Stimulated activated CD4-positive, alpha-beta T cell treated with anti-CD3 and anti-CD28 coated beads, Interleukin-2, amount 100 ng/mL, for 4 hours (primary cell): ENCODE measurements around the gene FRAS1.
"Not testable (repeated sequence)": the region's sequence is repeated elsewhere in the genome, so short reads cannot be mapped to it uniquely, and the experiment has no call there.

Source experiments
- DNase-seq: peaks from one replicate; pipeline ENCODE4 v3.0.0-alpha.2; 2020; ENCODE audit warnings: low read depth

Gene FRAS1

DNA sequence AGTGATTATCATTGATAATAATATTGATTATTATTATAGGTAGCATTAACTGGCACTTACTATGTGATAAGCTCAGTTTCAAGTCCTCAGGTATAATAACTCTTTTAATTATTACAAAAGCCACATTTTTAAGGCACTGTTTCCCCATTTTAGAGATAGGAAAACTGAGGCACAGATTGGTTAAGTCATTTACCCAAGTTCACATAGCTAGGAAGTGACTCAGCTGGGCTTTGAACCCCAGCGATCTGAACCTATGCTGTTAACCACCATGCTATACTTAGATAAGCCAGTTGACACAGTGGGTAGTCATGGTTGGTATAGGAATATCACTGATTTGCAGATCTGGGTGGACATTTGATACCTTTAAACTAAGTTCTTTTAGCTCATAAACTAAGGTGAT, 110.4 kb downstream of the FRAS1 start:
- no peak for DNase-seq

DNA sequence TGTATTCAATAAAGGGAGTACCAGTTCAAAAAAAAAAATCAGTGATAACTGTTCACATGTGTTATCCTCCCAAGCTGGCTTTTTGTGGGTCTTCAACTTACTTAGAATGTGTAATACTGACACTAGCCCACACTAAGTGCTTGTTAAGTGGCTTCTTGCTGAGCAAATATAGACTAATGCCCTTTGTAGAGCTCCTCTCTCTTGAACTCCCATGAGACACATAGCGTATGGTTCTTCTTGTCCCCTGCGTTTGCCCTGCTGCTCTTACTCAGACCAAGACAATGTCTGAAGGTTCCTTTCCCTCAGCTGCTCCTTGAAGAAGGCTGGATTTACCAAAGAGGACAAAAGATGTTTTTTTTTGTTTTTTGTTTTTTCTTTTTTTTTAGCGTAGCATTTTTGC, 110.9 kb downstream of the FRAS1 start:
- DNase-seq: no peak

DNA sequence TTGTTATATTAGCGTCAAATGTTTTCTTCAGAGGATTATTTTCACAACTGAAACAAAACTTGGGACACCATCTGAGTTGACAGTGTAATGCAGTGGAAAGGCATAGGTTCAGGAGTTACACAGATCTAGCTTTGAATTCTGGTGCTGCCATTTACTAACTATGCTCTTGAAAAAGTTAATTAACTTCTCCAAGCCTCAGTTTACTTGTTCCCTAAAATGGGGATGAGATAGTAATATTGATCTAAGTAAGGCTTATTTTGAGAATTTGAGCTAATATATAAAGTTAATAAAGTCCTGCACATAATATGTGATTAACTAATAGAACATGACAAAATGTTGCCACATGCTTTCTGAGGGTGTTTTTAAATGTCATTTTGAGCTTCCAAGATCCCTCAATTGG, 112.6 kb downstream of the FRAS1 start:
- DNase-seq: no peak

DNA sequence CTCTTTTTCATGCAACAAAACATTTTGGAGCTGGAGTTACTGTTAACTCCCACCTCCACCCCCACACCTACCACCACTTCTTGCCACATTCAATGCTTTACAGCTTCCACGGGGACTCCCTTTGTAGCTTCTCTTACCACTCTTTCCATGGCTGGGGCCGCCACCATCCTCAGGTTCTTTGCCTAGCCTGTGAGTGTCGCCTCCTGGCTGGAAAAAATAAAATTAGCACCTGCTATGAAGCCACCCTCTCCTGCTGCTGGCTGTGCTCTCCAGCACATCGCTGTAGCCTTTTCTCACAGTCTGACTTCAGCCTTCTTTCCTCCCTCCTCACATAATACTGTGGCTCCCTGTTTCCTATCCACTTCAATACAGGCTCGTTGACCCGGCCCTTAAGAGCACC, 114.4 kb downstream of the FRAS1 start:
- DNase-seq: no peak

DNA sequence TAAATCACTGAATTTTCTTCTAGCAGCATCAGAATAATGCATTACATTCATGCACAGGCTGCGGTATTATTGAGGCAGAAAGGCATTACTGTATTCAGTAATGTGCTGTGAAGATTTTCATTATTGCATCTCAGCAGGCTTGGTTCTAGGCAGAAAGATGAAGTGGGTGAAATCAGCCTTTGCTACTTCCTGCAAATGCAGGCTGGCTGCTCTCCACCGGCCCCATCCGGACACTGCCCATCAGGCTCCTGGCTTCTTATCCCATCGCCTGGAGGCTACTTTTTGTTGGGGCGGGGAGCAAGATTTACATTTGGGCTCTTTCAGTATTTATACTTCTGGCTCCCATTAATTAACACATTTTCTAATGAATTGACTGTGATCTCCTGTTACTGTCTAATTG, 117.8 kb downstream of the FRAS1 start:
- DNase-seq: no peak

DNA sequence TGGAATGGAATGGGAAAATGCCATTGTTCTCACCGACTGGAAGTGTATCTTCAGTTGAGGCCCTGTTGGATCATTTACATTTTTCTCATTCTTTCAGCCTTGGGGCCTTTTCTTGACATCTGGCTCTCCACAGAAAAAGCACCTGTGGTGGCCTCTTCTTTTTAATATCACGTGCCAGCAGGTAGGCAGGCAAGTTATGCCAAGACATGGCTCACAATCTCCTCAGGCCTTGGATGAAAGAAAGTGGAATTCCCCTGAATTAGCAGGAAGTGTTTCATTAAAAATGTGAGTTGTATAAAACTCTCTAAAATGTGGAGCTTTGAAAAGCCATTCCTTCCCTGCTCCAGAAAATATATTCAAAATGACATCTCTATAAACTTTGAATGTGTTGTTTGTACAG, 122.1 kb downstream of the FRAS1 start:
- no peak for DNase-seq

DNA sequence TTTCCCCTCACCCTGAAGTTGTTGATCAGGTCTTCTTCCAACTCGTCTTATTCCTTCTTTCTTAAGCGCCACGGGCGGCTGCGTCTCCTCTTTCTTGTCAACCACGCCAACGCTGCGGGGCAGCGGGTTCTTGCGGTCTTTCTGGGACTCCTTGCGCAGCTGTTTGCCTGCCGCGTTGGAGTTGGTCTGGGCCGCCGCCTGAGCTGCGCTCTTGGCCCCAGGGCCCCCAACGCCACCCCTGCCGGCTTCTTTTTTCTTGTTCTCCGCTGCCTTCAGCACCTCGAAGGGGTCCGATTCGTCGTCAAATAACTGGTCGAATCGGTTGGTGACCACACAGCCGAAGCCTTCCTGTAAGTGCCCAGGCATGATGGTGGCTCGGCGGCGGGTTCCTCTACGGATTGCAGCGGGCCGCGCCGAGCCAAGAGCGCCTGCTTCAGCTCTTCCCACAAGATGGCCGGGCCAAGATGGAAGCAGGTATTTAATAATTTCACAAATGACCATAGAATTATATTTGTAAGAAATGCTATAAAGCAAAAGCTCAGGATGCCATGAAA, 124.6 kb downstream of the FRAS1 start:
- DNase-seq: not testable (repeated sequence)

DNA sequence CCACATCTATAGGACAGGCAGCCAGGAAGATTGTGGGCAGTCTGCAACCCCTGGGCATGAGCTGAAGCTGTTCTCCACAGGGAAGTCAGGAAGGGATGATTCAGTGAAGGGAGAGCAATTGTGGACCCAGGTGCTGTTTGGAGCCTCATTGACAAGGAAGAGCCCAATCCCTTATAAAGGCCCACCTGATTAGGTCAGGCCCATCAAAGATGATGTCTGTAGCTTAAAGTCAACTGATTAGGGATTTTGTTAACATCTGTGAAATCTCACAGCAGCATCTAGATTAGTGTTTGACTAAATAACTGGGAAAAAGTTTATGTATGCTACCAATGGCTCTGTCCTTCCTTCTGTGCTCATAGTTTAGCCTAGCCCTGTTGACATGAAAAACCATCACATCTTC, 127.5 kb downstream of the FRAS1 start:
- DNase-seq: no peak

DNA sequence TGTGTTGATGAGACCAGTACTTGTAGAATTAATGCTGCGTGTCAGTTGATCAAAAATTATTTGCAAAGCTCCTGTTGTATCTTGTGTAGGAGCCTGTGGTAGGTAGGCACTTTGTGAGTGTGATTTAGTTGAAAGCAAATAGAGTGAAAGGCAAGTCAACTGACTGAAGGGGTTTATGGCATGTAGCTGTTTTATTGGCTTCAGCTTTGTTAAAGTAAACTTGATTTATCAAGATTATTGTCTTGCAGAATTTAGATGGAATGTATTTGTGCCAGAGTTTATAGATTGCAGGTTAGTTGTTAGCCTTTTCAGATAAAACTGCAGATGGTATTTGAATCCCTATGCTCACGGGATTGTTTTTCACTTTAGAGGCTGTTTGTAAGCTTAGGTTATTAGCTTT, 128.0 kb downstream of the FRAS1 start:
- DNase-seq: no peak

DNA sequence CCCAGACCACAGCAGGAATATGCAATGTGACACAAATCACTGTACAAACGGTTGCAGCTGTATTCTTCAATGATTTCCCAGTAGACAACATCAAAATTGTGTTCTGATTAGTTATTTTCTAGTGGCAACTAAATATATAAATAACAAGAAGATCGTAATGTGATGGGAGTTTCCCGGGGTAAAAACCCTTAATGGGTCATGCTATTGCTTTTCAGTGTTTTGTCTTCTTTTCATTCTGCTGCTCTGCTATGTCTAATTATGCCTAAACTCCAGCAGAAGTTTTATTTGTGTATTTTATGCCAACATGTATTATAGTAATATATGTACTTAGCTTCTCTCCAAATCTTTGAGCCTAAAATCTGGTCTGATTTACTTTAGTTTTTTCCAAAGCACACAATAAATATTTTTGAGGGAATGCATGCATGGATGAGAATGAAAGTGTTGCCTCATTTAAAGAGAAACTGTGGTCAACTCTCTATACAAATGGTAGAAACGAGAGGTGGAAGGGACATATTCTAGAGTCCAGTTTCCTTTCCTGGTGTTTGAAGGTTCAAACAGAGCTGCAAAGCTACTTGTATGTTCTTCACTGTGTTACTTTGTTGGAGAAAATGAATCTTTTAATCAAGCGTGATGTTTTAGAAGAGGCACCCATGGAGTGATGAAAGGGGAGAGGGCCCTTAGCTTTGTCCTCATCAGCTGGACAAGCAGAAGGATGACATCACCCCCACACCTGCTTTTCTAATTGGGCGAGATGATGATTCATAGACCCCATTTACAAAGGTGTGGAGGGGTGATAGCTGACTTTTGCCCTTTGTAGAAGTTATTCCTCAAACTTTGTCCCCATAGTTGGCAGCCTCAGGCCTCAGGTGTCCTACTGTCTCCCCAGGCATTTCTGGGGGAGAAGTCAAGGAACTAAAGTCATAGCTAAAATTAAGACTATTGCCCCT, 129.7 kb downstream of the FRAS1 start:
- no peak for DNase-seq

DNA sequence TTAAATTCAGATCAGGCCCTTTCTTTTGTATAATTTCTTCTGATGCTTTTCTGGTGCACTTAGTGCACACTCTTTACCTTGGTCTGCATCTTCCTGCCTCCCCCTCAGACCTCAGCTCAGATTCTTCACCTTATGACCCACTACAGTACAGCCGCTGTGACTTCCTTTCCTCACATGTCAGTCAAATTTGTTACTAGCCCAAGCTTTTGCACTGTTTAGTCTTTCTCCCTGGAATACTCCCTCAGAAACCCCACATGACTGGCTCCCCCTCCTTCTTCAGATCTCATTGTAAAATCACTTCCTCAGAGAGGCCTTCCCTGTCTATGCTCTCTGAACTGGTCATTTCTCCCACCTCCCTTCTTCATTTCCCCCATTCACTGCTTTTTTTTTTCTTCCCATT, 132.9 kb downstream of the FRAS1 start:
- no peak for DNase-seq

DNA sequence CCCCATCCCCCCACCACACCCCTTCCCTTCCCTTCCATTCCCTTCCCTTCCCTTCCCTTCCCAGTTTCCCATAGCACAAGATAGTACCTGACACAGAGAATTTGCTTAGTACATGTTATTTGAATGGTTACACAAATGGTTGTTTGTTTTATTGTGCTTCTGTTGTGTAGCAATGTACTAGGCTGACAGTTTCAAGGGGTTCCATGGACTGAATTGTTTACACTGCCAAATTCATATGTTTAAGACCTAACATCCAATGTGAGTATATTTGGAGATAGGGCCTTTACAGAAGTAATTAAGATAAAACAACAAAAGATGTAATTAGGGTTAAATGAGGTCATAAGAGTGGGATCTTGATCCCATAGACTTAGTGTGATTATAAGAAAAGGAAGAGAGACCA, 133.5 kb downstream of the FRAS1 start:
- DNase-seq: no peak

DNA sequence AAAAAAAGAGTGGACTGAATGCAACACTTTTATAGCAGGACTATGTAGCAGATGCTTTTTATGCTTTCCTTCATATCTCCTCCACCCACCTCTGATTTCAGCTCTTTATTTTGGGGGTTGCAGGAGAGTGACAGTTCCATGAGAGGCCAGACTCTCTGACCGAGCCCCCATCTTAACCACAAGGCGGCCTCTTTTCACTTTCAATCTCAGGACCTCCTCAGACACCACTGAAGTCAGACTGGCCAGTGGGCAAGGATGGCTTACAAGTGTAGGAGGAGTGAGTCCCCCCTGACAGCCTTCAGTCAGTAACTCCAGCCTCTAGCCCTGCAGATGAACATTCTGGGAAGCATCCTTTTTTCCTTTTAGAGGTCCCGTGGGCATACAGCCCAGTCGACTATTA, 140.8 kb downstream of the FRAS1 start:
- no peak for DNase-seq

DNA sequence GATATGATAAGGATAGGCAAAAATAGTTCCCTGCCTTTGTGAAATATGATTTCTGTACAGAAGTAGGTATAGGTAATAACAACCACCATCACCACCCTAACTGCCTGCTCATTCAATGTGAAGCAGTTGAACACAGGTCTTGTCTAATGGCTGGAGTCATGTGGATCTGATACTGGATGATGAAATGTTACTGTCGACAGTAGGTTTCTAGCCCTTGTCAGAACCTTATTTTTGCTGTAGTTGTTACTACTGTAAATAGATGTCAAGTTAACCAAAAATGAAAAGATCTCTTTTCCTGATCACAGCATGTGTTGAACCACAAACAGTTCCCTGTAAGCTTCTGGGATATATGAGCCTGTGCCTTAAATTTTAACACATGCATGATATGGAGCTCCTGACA, 142.9 kb downstream of the FRAS1 start:
- DNase-seq: no peak

DNA sequence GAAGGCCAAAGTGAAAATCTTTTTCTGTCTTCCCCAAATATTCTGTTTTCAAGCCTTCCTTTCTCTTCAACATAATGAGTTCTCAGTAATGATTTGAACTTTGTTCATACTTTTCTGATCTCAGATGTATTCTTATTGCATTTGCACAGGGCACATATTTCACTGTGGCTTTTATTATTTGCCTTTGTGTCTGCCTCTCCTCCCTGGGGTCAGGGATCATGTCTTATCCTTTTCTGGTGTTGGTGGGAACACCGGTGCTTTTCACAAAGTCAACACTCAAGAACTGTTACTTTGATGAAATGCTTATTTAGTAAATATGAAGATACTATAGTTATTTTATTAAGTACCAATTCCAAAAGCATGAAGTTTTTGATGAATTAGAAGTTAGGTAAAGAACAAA, 143.8 kb downstream of the FRAS1 start:
- no peak for DNase-seq

DNA sequence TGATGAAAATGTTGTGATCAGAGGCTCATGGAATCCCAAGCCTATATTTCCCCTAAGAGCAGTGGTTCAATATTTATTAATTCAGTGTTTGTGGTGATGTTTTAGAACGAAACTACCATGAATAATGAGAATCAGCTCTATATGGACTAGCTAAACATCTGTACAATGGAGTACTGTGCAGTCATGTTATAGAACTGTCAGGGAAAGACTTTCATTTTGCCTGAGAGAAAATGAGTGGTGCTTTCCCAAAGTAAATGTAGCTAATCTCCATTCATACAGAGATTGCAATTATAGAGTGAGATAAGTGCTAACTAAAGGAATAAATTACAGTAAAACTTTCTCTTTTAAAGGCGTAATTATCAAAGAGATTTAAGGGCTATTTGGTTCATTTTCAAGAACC, 147.1 kb downstream of the FRAS1 start:
- no peak for DNase-seq

DNA sequence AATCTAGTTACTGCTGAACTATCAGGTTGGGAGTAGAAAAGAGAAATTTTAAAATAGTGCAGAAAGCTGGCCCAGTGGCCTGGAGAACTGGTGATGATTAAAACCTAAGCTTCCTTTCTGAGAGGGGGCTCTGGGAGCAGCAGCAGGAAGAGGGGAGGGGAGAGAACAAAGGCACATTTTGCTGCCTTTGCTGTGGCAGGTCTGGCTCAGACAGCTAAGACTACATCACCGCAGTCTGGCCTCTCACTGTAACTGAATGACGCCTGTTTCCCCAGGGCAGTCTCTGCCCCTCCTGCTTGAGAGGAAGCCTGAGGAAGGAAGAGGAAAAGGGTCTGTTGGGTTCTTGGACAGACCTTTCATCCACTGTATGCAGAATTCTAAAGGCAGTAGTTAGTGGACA, 148.5 kb downstream of the FRAS1 start:
- DNase-seq: no peak

DNA sequence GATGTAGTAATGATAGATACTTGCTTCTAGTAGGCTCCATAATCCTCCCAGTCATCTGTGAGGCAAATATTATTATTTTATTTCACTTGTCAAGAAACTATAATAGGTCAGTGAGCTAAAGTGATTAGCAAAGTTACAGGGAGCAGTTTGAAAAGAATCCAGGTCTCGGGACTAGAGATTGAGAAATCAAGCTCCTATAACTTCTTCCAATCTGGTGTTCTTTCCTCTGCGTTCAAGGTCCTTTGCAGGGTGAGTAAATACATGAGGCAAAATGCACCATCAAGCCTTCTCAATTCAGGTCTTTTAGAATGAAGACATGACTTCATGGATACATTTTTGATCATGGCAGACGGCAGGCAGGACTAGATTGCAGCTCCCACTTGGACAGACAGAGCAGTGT, 150.4 kb downstream of the FRAS1 start:
- no peak for DNase-seq

DNA sequence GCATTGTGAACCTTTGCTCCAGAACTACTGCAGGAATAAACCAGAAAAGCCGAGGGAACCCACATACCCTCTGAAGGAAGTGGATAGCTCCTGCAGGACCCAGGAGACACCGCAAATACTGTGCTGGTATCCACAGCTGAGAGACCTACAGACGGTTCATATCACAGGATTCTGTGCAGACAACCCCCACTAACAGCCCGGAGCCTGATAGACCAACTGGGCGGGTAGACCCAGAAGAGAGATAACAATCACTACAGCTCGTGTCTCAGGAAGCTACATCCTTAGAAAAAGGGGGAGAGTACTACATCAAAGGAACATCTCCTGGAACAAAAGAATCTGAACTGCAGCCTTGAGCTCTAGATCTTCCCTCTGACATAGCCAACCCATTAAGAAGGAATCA, 150.8 kb downstream of the FRAS1 start:
- no peak for DNase-seq

DNA sequence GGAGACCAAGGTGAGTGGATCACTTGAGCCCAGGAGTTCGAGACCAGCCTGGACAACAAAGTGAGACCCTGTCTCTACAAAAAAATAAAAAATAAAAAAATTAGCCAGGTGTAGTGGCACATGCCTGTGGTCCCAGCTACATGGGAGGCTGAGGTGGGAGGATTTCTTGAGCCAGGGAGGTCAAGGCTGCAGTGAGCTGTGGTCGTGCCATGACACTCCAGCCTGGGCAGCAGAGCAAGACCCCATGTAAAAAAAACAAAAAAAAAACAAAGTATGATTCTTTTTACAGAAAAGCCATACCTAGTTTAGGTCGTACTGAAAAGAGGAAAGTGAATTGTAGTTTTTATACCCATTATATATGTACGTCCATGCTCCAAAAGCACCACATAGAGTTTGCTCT, 151.8 kb downstream of the FRAS1 start:
- DNase-seq: not testable (repeated sequence)

DNA sequence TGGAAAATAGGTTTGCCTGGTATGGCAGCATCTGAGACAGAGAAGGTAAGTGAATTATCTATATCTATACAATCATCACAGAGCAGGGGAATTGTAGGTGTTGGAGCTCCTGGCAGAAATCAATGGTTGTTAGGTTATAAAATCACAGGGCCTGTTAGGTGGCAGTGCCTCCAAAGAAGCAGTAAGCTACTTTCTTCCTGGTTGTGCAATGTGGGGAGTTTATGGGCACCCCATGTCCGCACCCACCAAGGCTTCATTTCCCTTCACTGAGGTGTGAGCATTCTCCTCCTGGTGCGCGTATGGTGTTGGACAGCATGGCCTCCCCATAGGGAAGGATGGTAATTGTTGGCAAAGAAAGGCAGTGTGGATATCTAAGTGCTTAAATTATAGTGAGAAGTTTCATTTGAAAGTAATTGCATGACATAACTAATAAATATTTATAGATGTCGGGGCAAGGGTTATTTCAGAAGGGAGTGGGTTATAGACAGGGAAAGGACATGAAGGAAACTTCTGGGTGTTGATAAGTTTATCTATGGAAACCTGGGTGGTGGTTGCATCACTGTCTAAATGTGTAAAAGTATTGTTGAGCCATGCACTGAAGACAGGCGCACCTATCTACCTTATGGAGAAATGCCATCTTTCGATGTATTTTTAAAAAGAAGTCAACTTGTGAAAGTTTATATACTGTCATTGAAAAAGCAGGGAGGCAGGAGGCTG, 153.7 kb downstream of the FRAS1 start:
- no peak for DNase-seq

DNA sequence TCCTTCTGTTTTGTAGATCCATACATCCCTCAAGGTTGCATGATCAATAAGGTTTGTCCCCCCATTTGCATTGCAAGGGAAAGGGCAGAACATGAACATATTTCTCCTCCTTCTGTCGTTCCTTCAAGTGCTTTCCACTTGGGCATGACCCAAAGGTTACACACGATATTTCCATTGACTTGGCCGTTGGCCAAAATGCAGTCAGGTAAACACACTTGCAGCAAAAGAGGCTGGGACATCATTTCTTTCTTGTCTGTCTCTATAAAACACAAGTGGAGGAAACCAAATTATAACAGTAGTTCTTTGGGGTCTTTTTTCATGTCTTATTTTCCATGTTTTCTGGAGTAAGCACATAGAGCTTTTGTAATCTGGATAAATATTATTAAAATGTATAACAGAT, 156.1 kb downstream of the FRAS1 start:
- no peak for DNase-seq

DNA sequence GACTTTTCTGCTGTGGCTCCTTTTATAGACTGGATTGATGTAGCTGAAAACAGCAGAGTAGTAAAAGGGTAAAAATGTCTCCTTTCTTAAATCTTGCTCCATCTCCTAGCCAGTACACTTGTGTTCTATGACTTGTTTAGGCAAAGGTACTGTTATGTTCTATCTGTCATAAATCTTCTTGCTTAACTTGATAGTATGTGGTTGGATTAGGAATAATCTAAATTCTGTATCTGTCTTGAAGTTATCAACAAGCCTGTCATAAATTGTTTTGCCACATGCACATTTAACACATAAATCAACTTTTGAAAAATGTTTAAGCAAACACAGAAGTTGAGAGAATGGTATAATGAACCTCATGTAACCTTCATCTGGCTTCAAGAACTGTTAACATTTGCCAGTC, 157.0 kb downstream of the FRAS1 start:
- DNase-seq: no peak
